ENCODE results near the gene NCOA3. TPM values are rescaled to one million over a fixed set of nuclear protein-coding genes. Genes with fewer than 3 reads are reported as not detected.

Gene NCOA3
- total and polyA plus RNA-seq, 2 experiments from 2014 or later, result 6.7 to 25.8 TPM

GRCh38 chr20:47663354-47664067 is 161.8 kb downstream of the NCOA3 start:
- TF ChIP-seq ZNF114 (CRISPR knock-in tag; IDR thresholded peaks at IDR 0.05), result no peak
- TF ChIP-seq CTCF (conservative IDR thresholded peaks at IDR 0.05; ENCODE audit: low read depth in 2 of 2), result peak; percentile 96 to 97
- Histone ChIP-seq H3K9me2 (ENCODE audit: insufficient read depth) (no peaks in the 10 kb centered on the region), H3K4me2 (no peak overlapping the region), H3K27ac (ENCODE audit: low read depth) (no peak overlapping the region), H2AFZ (no peak overlapping the region), H3K4me3 (no peak overlapping the region), H3K4me1 (ENCODE audit: insufficient read depth) (peaks cover 9% of the 10 kb centered on the region; the same call in 1 of the 2 replicates), H4K20me1 (replicated peaks; ENCODE audit: insufficient read depth) (no peaks in the 10 kb centered on the region), H3K79me2 (replicated peaks; ENCODE audit: insufficient read depth) (no peaks in the 10 kb centered on the region), H3K36me3 (ENCODE audit: insufficient read depth) (peaks cover 5% of the 10 kb centered on the region; the same call in 1 of the 2 replicates), H3K27me3 (ENCODE audit: insufficient read depth) (no peaks in the 10 kb centered on the region), H3F3A (replicated peaks; ENCODE audit: low read depth) (no peaks in the 10 kb centered on the region)
- peaks cover 10% of the 10 kb centered on the region for H3K27me3 Mint-ChIP-seq (ENCODE audit: insufficient read depth, low read depth, poor library complexity)
- peaks cover 13% of the 10 kb centered on the region for H3K4me1 Mint-ChIP-seq
- peak overlapping the region; percentile 50; the same call in 1 of the 2 replicates for H3K27ac Mint-ChIP-seq
- no peaks in the 10 kb centered on the region; the same call in 2 of the 3 replicates for H3K36me3 Mint-ChIP-seq (ENCODE audit: low read depth)
- H3K9me3 Mint-ChIP-seq, result no peaks in the 10 kb centered on the region
- H3K4me3 Mint-ChIP-seq, result no peak overlapping the region
- DNase-seq (ENCODE audit: low spot score) (peak; percentile 88), ATAC-seq (peak; percentile 93)

GRCh38 chr20:47664068-47664437 is 162.4 kb downstream of the NCOA3 start:
- H3K4me3 Mint-ChIP-seq, result no peak overlapping the region
- no peak overlapping the region for H3K27ac Mint-ChIP-seq
- no peak overlapping the region for H3K4me3 ChIP-seq
- H3K9me2 ChIP-seq (ENCODE audit: insufficient read depth), result no peaks in the 10 kb centered on the region
- H2AFZ ChIP-seq, result no peak overlapping the region
- TF ChIP-seq ZNF331 (CRISPR knock-in tag; IDR thresholded peaks at IDR 0.05; ENCODE audit: low read depth) (no peak), EZH2phosphoT487 (IDR thresholded peaks at IDR 0.05; ENCODE audit: unreplicated experiment) (no peak), NANOG (IDR thresholded peaks at IDR 0.05; ENCODE audit: borderline replicate concordance) (no peak), EZH2 (IDR thresholded peaks at IDR 0.05; ENCODE audit: low read depth, unreplicated experiment) (no peak), REST (IDR thresholded peaks at IDR 0.05; ENCODE audit: unreplicated experiment) (no peak), CTCF (conservative IDR thresholded peaks at IDR 0.05; ENCODE audit: low read depth in 2 of 2) (no peak)
- H3K27me3 ChIP-seq (ENCODE audit: insufficient read depth), result no peaks in the 10 kb centered on the region
- H3K4me2 ChIP-seq, result no peak overlapping the region
- peaks cover 9% of the 10 kb centered on the region; the same call in 1 of the 2 replicates for H3K4me1 ChIP-seq (ENCODE audit: insufficient read depth)
- ATAC-seq (peak; percentile 21), DNase-seq (ENCODE audit: low spot score) (no peak)
- peaks cover 13% of the 10 kb centered on the region for H3K4me1 Mint-ChIP-seq
- peaks cover under 1% of the 10 kb centered on the region; the same call in 1 of the 2 replicates for H3K36me3 ChIP-seq (ENCODE audit: insufficient read depth)
- H3K27ac ChIP-seq (ENCODE audit: low read depth), result no peak overlapping the region; the same call in 1 of the 2 replicates
- no peaks in the 10 kb centered on the region for H3K79me2 ChIP-seq (replicated peaks; ENCODE audit: insufficient read depth)
- no peaks in the 10 kb centered on the region for H3F3A ChIP-seq (replicated peaks; ENCODE audit: low read depth)
- no peaks in the 10 kb centered on the region for H4K20me1 ChIP-seq (replicated peaks; ENCODE audit: insufficient read depth)
- H3K27me3 Mint-ChIP-seq (ENCODE audit: insufficient read depth, low read depth, poor library complexity), result peaks cover 10% of the 10 kb centered on the region
- H3K9me3 Mint-ChIP-seq, result no peaks in the 10 kb centered on the region
- H3K36me3 Mint-ChIP-seq (ENCODE audit: low read depth), result no peaks in the 10 kb centered on the region; the same call in 2 of the 3 replicates

All from GM23338 (cell line).